ENCODE results near the gene RUVBL2.

The RUVBL2 gene

GRCh38 chr19:48964205-48965039 lies 29.3 kb upstream of the RUVBL2 start:
- DNase-seq, result no peak

GRCh38 chr19:48965040-48965805 lies 28.5 kb upstream of the RUVBL2 start, which contains the start of gene FTL:
Gene FTL, plus strand, starts transcription at chr19:48965309. Its CDS starts 199 bp downstream, at chr19:48965508.
- DNase-seq, result peak; percentile 97

GRCh38 chr19:48965806-48966540 lies 27.7 kb upstream of the RUVBL2 start:
- peak; percentile 85 for DNase-seq

- peak; percentile 65 for DNase-seq
These were observed 26.9 kb upstream of the RUVBL2 start for GRCh38 chr19:48966541-48967345.

- DNase-seq, result peak; percentile 98
These were observed 26.1 kb upstream of the RUVBL2 start for GRCh38 chr19:48967346-48968178.

- DNase-seq, result no peak
These were observed 25.5 kb upstream of the RUVBL2 start for GRCh38 chr19:48968179-48968661.

- DNase-seq, result no peak
These were observed 24.9 kb upstream of the RUVBL2 start for GRCh38 chr19:48968813-48969218.

- peak; percentile 44 for DNase-seq
These were observed 24.2 kb upstream of the RUVBL2 start for GRCh38 chr19:48969276-48970138.

GRCh38 chr19:48970139-48970766 lies 23.4 kb upstream of the RUVBL2 start:
- DNase-seq, result no peak

GRCh38 chr19:48970923-48971395 lies 22.7 kb upstream of the RUVBL2 start:
- DNase-seq, result peak; percentile 84

- no peak for DNase-seq
These were observed 17.5 kb upstream of the RUVBL2 start for GRCh38 chr19:48975947-48976847.

- DNase-seq, result no peak
These were observed 16.6 kb upstream of the RUVBL2 start for GRCh38 chr19:48977061-48977460.

GRCh38 chr19:48982280-48982679 lies 11.4 kb upstream of the RUVBL2 start:
- DNase-seq, result no peak

- no peak for DNase-seq
These were observed 8.0 kb upstream of the RUVBL2 start for GRCh38 chr19:48985711-48986110.

GRCh38 chr19:48986211-48986610 lies 7.5 kb upstream of the RUVBL2 start:
- DNase-seq, result peak; percentile 12

- no peak for DNase-seq
These were observed 6.4 kb upstream of the RUVBL2 start for GRCh38 chr19:48987323-48987722.

GRCh38 chr19:48988286-48988685 lies 5.4 kb upstream of the RUVBL2 start:
- DNase-seq, result no peak

- no peak for DNase-seq
These were observed 4.8 kb upstream of the RUVBL2 start for GRCh38 chr19:48988860-48989259.

All from inflammatory macrophage treated with lipopolysaccharide for 4 hours (primary cell).